HCT116 (cell line): ENCODE data around the gene ARPC5. TPM values are rescaled to one million over a fixed set of nuclear protein-coding genes. Genes with fewer than 3 reads are reported as not detected.

ENCODE experiments used
- ATAC-seq: fragments of 200-7000 bp; cut with Tn5 transposase; 2 replicates; pipeline ENCODE4 v1.9.1; 2020; ENCODE audit warnings: mild to moderate bottlenecking, moderate library complexity
- BruUV-seq: library from RNA; stranded (reverse); fragments of 400-500 nt; replicated peaks from 2 replicates; lab custom pipeline; 2021; lab: Mats Ljungman, UMichigan
- CTCF ChIA-PET: fragments of 300-600 bp; sonication (Branson Sonifier 250); formaldehyde crosslinking; loops from one replicate; lab custom pipeline; 2021; ENCODE audit warnings: antibody characterized with exemption; lab: Charles Lee
- POLR2A ChIA-PET: fragments of 300-600, 350-600 bp; sonication (Branson Sonifier 250); formaldehyde crosslinking; loops from one replicate; lab custom pipeline; 2021; ENCODE audit warnings: antibody characterized with exemption; lab: Charles Lee
- RAD21 ChIA-PET, 2 experiments: fragments of 300-600 bp; sonication (Branson Sonifier 250); formaldehyde crosslinking; loops; one replicate each; lab custom pipeline; 2023; ENCODE audit warnings: low total read pairs in 2 of 2; ENCODE audit not compliant: uncharacterized antibody in 2 of 2, unreplicated experiment in 2 of 2, low non-redundant PET in 1 of 2; lab: Charles Lee
- DNase-seq: peaks from one replicate; pipeline ENCODE4 v3.0.0-alpha.2; 2010; ENCODE audit warnings: low read depth, low spot score
- H2AFZ ChIP-seq: fragments of 200-600 bp; shearing (Covaris generic), sonication (generic); 2 replicates; pipeline ENCODE4 v1.6.1; 2017; ENCODE audit warnings: low read depth, mixed run types, mixed read lengths, antibody characterized with exemption, low read length; ENCODE audit not compliant: poor library complexity, severe bottlenecking
- H3K27ac ChIP-seq: 2 replicates; pipeline ENCODE4 v1.5.1; 2012; ENCODE audit warnings: low read depth, low read length
- H3K27me3 ChIP-seq: fragments of 200-600 bp; sonication (generic); 2 replicates; pipeline ENCODE4 v1.6.1; 2016; ENCODE audit warnings: mixed run types, low read length, mixed read lengths; ENCODE audit not compliant: insufficient read depth
- H3K36me3 ChIP-seq, 2 experiments: fragments of 200-500 bp in 1 of 2; fragments of 200-600 bp in 1 of 2; sonication (Bioruptor generic) in 1 of 2; sonication (generic) in 1 of 2; 2 replicates each; pipeline versions ENCODE4 v1.5.1 to v1.6.1; 2014 to 2016; ENCODE audit warnings: low read length in 2 of 2, inconsistent platforms in 1 of 2, mixed read lengths in 1 of 2, mixed run types in 1 of 2; ENCODE audit not compliant: insufficient read depth in 2 of 2, control insufficient read depth in 1 of 2
- H3K4me1 ChIP-seq, 2 experiments: fragments of 200-600 bp in 1 of 2; sonication (generic) in 1 of 2; 2 replicates each; pipeline versions ENCODE4 v1.5.1 to v1.6.1; 2012 to 2017; ENCODE audit warnings: low read length in 2 of 2, inconsistent platforms in 1 of 2, mild to moderate bottlenecking in 1 of 2, mixed read lengths in 1 of 2, mixed run types in 1 of 2, moderate library complexity in 1 of 2; ENCODE audit not compliant: insufficient read depth in 2 of 2, control insufficient read depth in 1 of 2
- H3K4me2 ChIP-seq: fragments of 200-600 bp; sonication (generic); 2 replicates; pipeline ENCODE4 v1.6.1; 2017; ENCODE audit warnings: mixed run types, low read length, mixed read lengths
- H3K4me3 ChIP-seq, 2 experiments: fragments of 200-600 bp in 1 of 2; sonication (generic) in 1 of 2; replicated peaks in 1 of 2; 2 replicates each; pipeline ENCODE4 v1.5.1; 2011 to 2016; ENCODE audit warnings: low read length in 2 of 2, control low read depth in 1 of 2, low read depth in 1 of 2, mild to moderate bottlenecking in 1 of 2, mixed read lengths in 1 of 2, mixed run types in 1 of 2
- H3K79me2 ChIP-seq: fragments of 200-600 bp; sonication (generic); 2 replicates; pipeline ENCODE4 v1.6.1; 2017; ENCODE audit warnings: mild to moderate bottlenecking, mixed run types, low read length, moderate library complexity, mixed read lengths; ENCODE audit not compliant: insufficient read depth
- H3K9ac ChIP-seq: fragments of 200-600 bp; sonication (generic); 2 replicates; pipeline ENCODE4 v1.6.1; 2016; ENCODE audit warnings: low read length, mixed read lengths
- H3K9me2 ChIP-seq: fragments of 200-600 bp; sonication (generic), shearing (Covaris generic); 2 replicates; pipeline ENCODE4 v1.6.1; 2017; ENCODE audit warnings: mixed run types, mild to moderate bottlenecking, moderate library complexity; ENCODE audit not compliant: insufficient read depth
- H3K9me3 ChIP-seq, 2 experiments: fragments of 200-500 bp in 1 of 2; fragments of 200-600 bp in 1 of 2; sonication (Bioruptor generic) in 1 of 2; sonication (generic) in 1 of 2; 2 replicates each; pipeline ENCODE4 v1.6.1; 2014 to 2017; ENCODE audit warnings: low read length in 2 of 2, mixed read lengths in 2 of 2, inconsistent platforms in 1 of 2, low read depth in 1 of 2, mild to moderate bottlenecking in 1 of 2, mixed run types in 1 of 2, moderate library complexity in 1 of 2; ENCODE audit not compliant: control insufficient read depth in 1 of 2, insufficient read depth in 1 of 2
- H4K20me1 ChIP-seq: fragments of 200-600 bp; sonication (generic), shearing (Covaris generic); 2 replicates; pipeline ENCODE4 v1.6.1; 2017; ENCODE audit warnings: mixed run types, mild to moderate bottlenecking, moderate library complexity; ENCODE audit not compliant: insufficient read depth
- CBX3 ChIP-seq: IDR thresholded peaks from 2 replicates; pipeline ENCODE4 v1.6.1; 2012; ENCODE audit warnings: low read depth
- CEBPB ChIP-seq: IDR thresholded peaks from 2 replicates; pipeline ENCODE4 v1.6.1; 2012; ENCODE audit warnings: low read depth
- EGR1 ChIP-seq: IDR thresholded peaks from 2 replicates; pipeline ENCODE4 v1.6.1; 2012; ENCODE audit warnings: low read depth
- ELF1 ChIP-seq: IDR thresholded peaks from 2 replicates; pipeline ENCODE4 v1.6.1; 2012; ENCODE audit warnings: low read depth, borderline replicate concordance
- EZH2 ChIP-seq: fragments of 200-600 bp; sonication (generic); IDR thresholded peaks from 2 replicates; pipeline ENCODE4 v1.6.1; 2017; ENCODE audit warnings: antibody characterized with exemption, mixed run types
- EZH2phosphoT487 ChIP-seq: fragments of 200-600 bp; IDR thresholded peaks from 2 replicates; pipeline ENCODE4 v1.6.1; 2018; ENCODE audit warnings: antibody characterized with exemption, borderline replicate concordance
- FOSL1 ChIP-seq: IDR thresholded peaks from 2 replicates; pipeline ENCODE4 v1.6.1; 2012; ENCODE audit warnings: low read depth
- JUND ChIP-seq: IDR thresholded peaks from 2 replicates; pipeline ENCODE4 v1.6.1; 2012
- POLR2A ChIP-seq: IDR thresholded peaks from 2 replicates; pipeline ENCODE4 v1.7.0; 2011; ENCODE audit warnings: borderline replicate concordance; ENCODE audit not compliant: insufficient read depth, insufficient read length; ENCODE audit errors: extremely low read depth
- POLR2AphosphoS5 ChIP-seq: IDR thresholded peaks from 2 replicates; pipeline ENCODE4 v1.6.1; 2011; ENCODE audit warnings: mild to moderate bottlenecking, low read depth, low read length, moderate library complexity
- RAD21 ChIP-seq: IDR thresholded peaks from 2 replicates; pipeline ENCODE4 v1.6.1; 2012; ENCODE audit warnings: low read depth, mild to moderate bottlenecking
- SRF ChIP-seq: IDR thresholded peaks from 2 replicates; pipeline ENCODE4 v1.6.1; 2012; ENCODE audit warnings: low read depth
- TCF7L2 ChIP-seq: IDR thresholded peaks from 2 replicates; pipeline ENCODE4 v1.7.0; 2011; ENCODE audit warnings: borderline replicate concordance, inconsistent platforms; ENCODE audit not compliant: insufficient read depth, insufficient read length; ENCODE audit errors: extremely low read depth
- YY1 ChIP-seq: IDR thresholded peaks from 2 replicates; pipeline ENCODE4 v1.6.1; 2011; ENCODE audit warnings: low read length, low read depth, moderate library complexity, mild to moderate bottlenecking; ENCODE audit not compliant: insufficient replicate concordance; ENCODE audit errors: extremely low read depth
- ZFX ChIP-seq: fragments of 450-650 bp; IDR thresholded peaks from 2 replicates; pipeline ENCODE4 v1.6.1; 2017
- ZNF274 ChIP-seq: fragments of 200-500 bp; sonication (Bioruptor generic); IDR thresholded peaks from 2 replicates; pipeline ENCODE4 v1.6.1; 2014; ENCODE audit warnings: mild to moderate bottlenecking, low read depth, low read length, inconsistent platforms
- intact Hi-C: fragments of 100-400 bp; cut with micrococcal nuclease; formaldehyde crosslinking; loops from 2 replicates; pipeline ENCODE4 v1.10.0; 2022
- total RNA-seq: library from RNA; stranded (reverse); gene quantifications from one replicate; pipeline ENCODE4 v1.2.1, GENCODE V29; 2021; ENCODE audit not compliant: unreplicated experiment
- TF ChIP-seq, protein P1 (sequence below), 3 experiments: fragments of 200-600 bp in 1 of 3; sonication (generic) in 1 of 3; IDR thresholded peaks in 2 of 3; conservative IDR thresholded peaks in 1 of 3; 2 replicates each; pipeline ENCODE4 v1.5.1; 2012 to 2017; ENCODE audit warnings: low read depth in 2 of 3, low read length in 2 of 3, antibody characterized with exemption in 1 of 3, borderline replicate concordance in 1 of 3, control low read depth in 1 of 3, mild to moderate bottlenecking in 1 of 3, mixed read lengths in 1 of 3, mixed run types in 1 of 3, moderate library complexity in 1 of 3; ENCODE audit not compliant: insufficient read depth in 1 of 3
- TF ChIP-seq, protein P2 (sequence below): IDR thresholded peaks from 2 replicates; pipeline ENCODE4 v1.6.1; 2012
- TF ChIP-seq, protein P3 (sequence below): IDR thresholded peaks from 2 replicates; pipeline ENCODE4 v1.6.1; 2012

The ARPC5 gene
- total RNA-seq, 1 experiment from 2014 or later = 71.5 TPM

DNA sequence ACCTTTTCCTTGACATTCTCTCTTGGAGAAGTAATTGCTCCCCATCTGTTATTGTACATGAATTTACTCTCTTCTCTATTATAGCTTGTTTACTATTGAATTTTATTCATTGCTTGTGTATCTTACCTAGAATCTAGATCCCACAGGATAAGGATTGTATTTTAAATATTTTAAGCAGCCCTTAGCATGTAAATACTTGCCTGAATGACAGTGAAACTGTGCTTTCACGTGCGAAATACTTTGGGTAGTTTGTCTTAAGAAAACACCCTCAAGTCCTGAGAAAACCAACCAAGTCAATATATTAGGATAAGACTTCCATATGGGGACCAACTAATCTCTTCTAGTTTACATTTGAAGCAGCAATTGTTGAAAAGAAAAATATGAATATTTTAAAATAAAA, 15.3 kb downstream of the ARPC5 start:
- no peak overlapping the region for H3K4me2 ChIP-seq
- ChIA-PET CTCF (interaction anchor here (1.4 to 1.5 kb wide), 2 partner anchors 11 to 338 kb away, joined by 3 read pairs; no protein-coding TSS in a partner anchor), POLR2A (no interaction called here)

DNA sequence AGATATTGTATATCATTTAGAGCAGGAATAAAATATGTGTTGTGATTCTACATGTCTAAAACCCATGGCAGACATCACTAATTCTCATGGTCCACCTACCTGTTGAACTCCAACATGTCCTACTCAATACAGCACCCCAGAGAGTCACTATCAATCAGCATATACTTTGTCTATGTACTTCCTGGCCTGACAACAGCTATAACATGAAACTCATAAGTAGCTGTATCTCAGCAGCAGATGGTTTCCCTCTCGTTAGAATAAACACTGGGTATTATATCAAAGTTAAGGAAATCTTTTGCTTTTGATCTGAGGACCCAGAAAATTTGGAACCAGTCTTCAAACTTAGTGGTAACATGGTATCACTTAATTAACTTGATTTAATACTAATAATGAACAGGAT, 15.8 kb downstream of the ARPC5 start:
- POLR2A ChIA-PET = no interaction called here
- H3K9ac ChIP-seq = no peak overlapping the region
- ATAC-seq = no peak
- H3K9me2 ChIP-seq = no peaks in the 10 kb centered on the region
- no peaks in the 10 kb centered on the region for H3K79me2 ChIP-seq
- no TSS peak for BruUV-seq
- DNase-seq = no peak
- no peaks in the 10 kb centered on the region for H3K27me3 ChIP-seq
- CTCF ChIA-PET = interaction anchor here (1.4 to 1.5 kb wide), 2 partner anchors 10 to 338 kb away, joined by 3 read pairs; no protein-coding TSS in a partner anchor
- no peak overlapping the region for H3K4me3 ChIP-seq
- H3K27ac ChIP-seq = no peak overlapping the region
- no peaks in the 10 kb centered on the region for H3K9me3 ChIP-seq
- no peak overlapping the region for H3K4me2 ChIP-seq
- intact Hi-C loops = loop anchor here (5.0 kb wide), 1 partner anchor 657 kb away; no protein-coding TSS in a partner anchor
- H4K20me1 ChIP-seq = no peaks in the 10 kb centered on the region
- no peaks in the 10 kb centered on the region for H3K36me3 ChIP-seq
- H3K4me1 ChIP-seq = peaks cover 0 to 5% of the 10 kb centered on the region in 2 experiments; a peak in 1 of 4 replicates
- H2AFZ ChIP-seq = no peak overlapping the region
- RAD21 ChIA-PET = no interaction called here
- TF ChIP-seq EZH2 (no peak), EZH2phosphoT487 (no peak), RAD21 (no peak), POLR2A (no peak), YY1 (no peak), POLR2AphosphoS5 (no peak), CBX3 (no peak), FOSL1 (no peak), ZFX (no peak), ELF1 (no peak), TCF7L2 (no peak), CEBPB (no peak), ZNF274 (no peak)
- TF ChIP-seq, protein P1, sequence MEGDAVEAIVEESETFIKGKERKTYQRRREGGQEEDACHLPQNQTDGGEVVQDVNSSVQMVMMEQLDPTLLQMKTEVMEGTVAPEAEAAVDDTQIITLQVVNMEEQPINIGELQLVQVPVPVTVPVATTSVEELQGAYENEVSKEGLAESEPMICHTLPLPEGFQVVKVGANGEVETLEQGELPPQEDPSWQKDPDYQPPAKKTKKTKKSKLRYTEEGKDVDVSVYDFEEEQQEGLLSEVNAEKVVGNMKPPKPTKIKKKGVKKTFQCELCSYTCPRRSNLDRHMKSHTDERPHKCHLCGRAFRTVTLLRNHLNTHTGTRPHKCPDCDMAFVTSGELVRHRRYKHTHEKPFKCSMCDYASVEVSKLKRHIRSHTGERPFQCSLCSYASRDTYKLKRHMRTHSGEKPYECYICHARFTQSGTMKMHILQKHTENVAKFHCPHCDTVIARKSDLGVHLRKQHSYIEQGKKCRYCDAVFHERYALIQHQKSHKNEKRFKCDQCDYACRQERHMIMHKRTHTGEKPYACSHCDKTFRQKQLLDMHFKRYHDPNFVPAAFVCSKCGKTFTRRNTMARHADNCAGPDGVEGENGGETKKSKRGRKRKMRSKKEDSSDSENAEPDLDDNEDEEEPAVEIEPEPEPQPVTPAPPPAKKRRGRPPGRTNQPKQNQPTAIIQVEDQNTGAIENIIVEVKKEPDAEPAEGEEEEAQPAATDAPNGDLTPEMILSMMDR (IDR thresholded peaks at IDR 0.05 in 2 of 3, conservative IDR thresholded peaks at IDR 0.05 in 1 of 3; ENCODE audit: borderline replicate concordance in 1 of 3, insufficient read depth in 1 of 3, low read depth in 2 of 3, low read length in 2 of 3) = no peak
- TF ChIP-seq, protein P2, sequence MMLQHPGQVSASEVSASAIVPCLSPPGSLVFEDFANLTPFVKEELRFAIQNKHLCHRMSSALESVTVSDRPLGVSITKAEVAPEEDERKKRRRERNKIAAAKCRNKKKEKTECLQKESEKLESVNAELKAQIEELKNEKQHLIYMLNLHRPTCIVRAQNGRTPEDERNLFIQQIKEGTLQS = no peak
- TF ChIP-seq, protein P3, sequence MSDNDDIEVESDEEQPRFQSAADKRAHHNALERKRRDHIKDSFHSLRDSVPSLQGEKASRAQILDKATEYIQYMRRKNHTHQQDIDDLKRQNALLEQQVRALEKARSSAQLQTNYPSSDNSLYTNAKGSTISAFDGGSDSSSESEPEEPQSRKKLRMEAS = no peak

More for the DNA sequence above, 15.3 kb downstream of the ARPC5 start:
- TF ChIP-seq JUND (no peak), RAD21 (no peak), EZH2phosphoT487 (no peak), POLR2A (no peak), SRF (no peak), ELF1 (no peak), ZNF274 (no peak), EZH2 (no peak), EGR1 (no peak)
- TF ChIP-seq, protein P2 = no peak
- RAD21 ChIA-PET = no interaction called here
- intact Hi-C loops = loop anchor here (5.0 kb wide), 1 partner anchor 658 kb away; no protein-coding TSS in a partner anchor
- no peak overlapping the region for H3K4me3 ChIP-seq
- no peaks in the 10 kb centered on the region for H3K36me3 ChIP-seq
- H3K9ac ChIP-seq = no peak overlapping the region
- peaks cover 0 to 5% of the 10 kb centered on the region in 2 experiments; a peak in 1 of 4 replicates for H3K4me1 ChIP-seq
- no TSS peak for BruUV-seq
- DNase-seq (no peak), ATAC-seq (no peak)
- no peaks in the 10 kb centered on the region for H3K9me2 ChIP-seq
- H4K20me1 ChIP-seq = no peaks in the 10 kb centered on the region
- no peak overlapping the region for H2AFZ ChIP-seq
- H3K27me3 ChIP-seq = no peaks in the 10 kb centered on the region
- H3K9me3 ChIP-seq = no peaks in the 10 kb centered on the region
- no peak overlapping the region for H3K27ac ChIP-seq
- no peaks in the 10 kb centered on the region for H3K79me2 ChIP-seq
